ENCODE measurements around the gene ASB13. TPM values are rescaled to one million over a fixed set of nuclear protein-coding genes. Genes with fewer than 3 reads are reported as not detected.

The ASB13 gene, protein sequence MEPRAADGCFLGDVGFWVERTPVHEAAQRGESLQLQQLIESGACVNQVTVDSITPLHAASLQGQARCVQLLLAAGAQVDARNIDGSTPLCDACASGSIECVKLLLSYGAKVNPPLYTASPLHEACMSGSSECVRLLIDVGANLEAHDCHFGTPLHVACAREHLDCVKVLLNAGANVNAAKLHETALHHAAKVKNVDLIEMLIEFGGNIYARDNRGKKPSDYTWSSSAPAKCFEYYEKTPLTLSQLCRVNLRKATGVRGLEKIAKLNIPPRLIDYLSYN
- 6.6 TPM for polyA plus RNA-seq (2013, experiment 1 of 2; ENCODE audit: insufficient read length)
- 7.4 TPM for polyA plus RNA-seq (2013, experiment 2 of 2; ENCODE audit: insufficient read length)

DNA sequence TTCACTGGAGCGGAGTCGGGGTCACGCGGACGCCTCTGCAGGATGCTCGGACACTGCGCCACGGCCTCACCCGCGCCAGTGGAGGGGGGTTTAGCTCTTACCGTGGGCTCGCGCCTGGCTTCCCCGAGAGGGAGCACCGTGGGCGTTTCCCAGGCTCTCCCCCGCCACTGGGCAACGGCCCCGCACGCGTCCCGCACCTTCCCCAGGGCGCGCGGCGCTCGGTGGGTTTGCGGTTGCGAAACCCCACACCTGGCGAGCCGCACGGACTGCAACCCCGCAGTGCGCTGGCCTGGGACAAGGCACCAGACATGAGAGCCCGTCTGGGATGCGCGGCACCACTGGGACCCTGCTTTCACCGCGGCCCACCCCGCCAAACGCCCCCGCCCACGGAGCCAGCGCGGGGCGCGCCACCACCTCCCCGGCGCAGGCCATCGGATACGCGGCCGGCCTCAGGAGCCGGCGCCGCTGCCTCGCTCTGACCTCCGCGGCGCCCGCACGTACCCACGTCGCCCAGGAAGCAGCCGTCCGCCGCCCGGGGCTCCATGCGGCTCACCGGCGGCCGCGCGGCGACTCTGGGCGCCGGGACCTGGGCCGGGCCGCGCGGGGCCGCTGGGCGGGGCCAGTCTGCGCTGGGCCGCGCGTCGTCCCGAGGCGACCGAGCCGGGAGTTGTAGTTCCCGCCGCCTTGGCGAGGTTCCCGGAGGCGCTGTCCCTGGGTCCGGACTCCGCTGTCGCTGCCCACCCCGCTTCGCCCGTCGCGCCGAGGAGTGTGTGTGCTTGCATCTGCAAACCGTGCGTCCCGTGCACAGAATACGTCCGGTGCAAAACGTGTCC is at the start of gene ASB13:
Gene ASB13, minus strand, starts transcription at position 588 of the 833 bp plus-strand sequence. Its CDS starts 44 bp downstream, at position 544.
- DNase-seq, result peak; percentile 51

DNA sequence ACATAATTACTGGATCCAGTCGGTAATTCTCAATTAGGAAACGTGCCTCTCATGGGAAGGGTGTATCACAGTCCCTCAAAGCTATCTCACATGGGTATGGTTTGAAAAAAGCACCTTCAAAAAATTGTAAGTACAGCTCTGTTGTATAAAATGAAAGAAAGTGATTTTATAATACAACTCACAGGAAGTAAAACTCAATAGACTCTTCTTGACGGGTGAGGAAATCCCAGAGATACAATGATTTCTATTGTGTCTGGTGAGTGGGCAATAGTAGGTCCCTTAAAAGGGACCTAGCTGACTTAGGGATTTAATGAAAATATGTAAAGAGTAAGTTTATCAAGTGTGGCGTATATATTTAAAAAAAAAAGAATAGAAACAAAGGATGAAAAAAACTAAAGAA is 45.2 kb upstream of the ASB13 start:
- no peak for DNase-seq

DNA sequence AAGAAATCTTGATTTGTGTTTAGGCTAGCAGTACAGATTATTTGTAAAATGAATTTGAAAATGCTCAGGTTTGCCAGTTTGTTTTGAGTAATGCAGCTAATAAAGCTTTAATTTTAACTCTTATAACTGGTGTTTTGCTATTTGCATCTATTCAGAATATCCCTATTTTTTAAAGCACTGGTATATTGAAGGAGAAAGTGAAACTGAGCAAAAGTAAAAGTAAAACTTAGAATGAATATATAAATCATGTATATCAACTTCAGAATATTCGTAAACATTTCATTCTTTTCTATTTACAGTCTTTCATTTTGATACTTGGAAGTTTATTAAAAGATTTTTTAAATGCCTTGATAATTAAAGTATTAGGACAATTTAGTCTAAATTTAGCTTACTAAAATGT is 44.5 kb upstream of the ASB13 start:
- DNase-seq, result no peak

DNA sequence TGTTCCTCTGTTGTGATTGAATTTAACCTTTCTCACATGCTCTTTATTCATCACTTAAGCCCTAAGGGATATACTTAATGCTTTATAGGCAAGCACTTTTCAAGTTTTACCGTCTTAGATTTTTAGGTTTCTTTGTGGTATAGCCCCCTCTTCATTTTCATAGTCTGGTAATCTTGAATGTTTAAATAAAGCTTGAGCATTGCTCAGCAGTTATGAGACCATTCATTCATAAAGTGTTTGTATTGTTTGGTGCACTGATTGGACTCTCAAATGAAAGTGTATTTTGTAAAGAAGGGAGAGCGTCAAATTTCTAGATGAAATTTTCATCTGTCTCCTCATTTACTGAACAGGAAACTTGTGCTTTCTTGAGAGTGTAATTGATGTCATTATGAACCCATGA is 43.5 kb upstream of the ASB13 start:
- no peak for DNase-seq

DNA sequence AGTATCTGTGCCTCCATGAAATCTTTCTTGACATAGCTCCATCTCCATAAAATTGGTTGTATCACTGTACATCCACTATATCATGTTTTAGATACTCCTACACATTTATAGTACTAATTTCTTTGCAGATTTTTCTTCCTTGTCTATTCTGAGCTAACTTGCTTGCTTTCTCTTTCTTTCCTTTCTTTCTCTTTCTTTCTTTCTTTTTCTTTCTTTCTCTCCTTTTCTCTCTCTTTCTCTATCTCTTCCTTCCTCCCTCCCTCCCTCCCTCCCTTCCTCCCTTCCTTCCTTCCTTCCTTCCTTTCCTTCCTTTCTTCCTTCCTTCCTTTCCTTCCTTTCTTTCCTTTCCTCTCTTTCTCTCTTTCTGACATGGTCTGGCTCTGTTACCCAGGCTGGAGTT is 42.0 kb upstream of the ASB13 start:
- no peak for DNase-seq

DNA sequence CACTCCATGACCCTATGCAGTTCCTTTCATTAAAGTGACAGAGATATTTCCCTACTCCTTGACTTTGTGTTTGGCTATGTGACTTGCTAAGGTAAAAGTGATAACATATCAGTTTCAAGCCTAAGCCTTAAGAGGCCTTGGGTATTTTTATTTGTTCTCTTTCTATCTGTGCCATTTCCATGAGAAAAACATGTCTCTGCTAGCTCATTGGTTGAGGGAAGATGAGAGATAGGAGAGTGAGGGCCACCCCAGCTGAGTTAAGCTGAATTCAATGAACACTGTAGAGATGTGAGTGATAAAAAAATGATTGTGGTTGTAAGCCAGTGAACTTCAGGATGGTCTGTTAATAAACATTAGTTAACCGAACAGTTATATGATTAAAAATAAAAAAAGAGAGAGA is 31.7 kb upstream of the ASB13 start:
- no peak for DNase-seq

DNA sequence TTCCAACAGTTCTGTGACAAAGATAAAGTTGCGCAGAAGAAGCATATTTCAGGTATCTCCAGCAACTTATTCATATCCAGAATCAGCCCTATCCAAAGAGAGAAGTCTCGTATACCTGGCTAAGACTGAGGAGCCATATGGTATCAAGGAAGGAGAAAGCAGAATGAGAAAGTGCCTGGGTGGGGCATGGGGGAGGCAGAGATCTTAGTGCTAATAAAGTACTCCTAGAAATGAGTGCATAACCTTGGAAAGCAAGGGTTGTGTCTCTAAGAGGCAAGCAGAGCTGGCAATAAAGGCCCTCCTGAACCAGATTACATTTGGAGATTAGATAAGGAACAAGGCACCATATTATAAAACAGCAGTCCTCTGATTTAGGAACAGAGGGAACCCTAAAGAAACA is 30.9 kb upstream of the ASB13 start:
- no peak for DNase-seq

DNA sequence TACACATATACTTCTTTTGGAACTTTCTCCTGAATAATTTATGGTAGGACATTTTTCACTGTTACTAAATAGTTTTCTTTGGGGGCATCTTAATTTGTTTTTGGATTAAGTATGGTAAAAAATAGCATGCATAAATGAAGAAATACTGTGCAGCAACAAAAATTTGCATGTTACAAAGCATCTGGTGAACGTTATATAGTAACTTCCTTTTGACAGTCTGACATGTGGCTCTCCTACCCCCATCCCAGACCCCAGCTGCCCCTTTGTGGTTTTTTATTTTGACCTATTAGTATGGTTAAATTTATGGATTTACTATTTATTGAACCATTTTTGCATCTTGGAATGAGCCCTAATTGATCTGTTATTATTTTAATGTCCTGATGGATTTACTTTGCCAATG is 28.2 kb upstream of the ASB13 start:
- no peak for DNase-seq

DNA sequence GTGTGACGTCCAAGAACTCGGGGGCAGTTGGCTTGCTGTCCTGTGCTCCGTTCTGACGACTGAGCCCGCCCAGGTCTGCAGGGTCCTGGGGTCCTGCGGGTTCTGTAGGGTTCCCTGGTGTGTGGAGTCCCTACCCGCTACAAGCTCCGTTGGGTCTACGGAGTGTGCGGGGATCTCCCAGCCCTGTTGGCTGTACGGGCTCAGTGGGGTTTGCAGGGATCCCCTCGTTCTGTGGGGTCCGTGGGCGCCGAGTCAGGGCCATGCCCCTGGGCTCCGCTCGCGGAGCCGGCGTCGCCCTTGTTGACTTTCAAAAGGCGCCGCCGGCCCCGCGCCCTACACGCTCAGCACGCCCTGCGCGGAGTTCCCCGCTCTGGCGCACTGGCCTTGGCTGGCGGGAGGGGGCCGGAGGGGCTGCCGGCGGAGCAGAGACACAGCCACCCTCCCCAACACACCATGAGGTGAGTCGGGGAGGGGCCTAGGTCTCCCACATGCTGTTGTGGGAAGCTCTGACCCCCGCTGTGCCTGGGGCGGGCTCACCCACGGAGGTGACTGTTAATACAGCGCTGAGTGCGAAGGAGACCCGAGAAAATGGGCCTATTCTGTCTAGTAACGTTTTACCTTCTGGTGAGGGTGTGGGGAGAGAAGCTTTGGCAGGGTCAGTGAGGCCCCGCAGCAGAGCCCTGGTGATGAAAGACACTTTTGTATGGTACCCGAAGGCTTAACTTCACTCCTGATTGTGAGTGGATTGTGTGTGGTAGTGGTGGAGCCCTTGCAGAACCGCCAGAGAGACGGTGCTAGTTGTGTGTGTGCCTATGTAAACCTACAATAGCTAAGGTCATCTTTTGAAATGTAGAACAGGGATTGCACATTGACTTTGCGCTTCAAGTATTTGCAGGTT is 26.3 kb upstream of the ASB13 start:
- peak; percentile 33 for DNase-seq

DNA sequence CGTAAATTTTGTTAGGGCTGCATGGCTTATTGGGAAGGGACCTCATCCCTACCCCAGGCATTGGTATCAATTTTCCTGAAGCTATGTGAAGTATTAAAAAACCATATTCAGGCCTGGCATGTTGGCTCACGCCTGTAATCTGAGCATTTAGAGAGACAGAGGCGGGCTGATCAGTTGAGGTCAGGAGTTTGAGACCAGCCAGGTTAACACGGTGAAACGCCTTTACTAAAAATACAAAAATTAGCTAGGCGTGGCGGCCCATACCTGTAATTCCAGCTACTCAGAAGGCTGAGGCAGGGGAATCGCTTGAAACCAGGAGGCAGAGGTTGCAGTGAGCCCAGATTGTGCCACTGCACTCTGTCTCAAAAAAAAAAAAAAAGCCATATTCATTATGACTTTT is 25.4 kb upstream of the ASB13 start:
- no peak for DNase-seq

DNA sequence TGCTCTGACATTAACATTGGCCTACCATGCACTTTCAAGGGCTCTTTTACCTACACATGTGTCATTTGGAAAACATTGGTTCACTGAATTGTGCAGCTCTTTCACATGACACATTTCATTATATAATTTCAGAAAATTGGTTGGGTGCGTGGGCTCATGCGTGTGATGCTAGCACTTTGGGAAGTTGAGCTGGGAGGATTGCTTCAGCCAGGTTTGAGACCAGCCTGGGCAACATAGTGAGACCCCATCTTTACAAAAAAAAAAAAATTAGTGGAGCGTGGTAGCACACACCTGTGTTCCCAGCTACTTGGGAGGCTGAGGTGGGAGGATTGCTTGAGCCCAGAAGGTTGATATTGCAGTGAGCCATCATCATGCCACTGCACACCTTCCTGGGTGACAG is 22.2 kb upstream of the ASB13 start:
- DNase-seq, result no peak

DNA sequence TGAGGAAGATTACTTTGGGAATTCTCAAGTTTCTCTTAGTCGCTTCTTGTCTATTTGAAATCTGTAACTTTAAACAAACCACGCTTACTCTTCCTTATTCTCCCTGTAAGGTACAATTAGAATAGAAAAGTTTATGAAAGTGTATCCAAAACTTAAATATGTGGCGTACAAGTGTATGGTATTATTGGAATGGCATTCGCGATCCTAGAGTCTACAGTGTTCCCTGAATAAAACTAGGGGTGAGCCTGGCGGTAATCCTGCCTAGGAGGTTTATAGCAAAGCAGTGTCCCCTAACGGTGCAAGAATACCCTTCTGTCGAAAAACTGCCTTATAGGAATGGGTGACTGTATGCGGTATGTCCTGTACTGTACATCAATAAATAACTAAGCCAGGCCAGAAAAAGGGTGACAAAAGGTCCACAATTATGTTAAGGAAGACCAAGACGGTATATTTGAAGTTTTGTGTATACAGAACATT is 19.4 kb upstream of the ASB13 start:
- no peak for DNase-seq

DNA sequence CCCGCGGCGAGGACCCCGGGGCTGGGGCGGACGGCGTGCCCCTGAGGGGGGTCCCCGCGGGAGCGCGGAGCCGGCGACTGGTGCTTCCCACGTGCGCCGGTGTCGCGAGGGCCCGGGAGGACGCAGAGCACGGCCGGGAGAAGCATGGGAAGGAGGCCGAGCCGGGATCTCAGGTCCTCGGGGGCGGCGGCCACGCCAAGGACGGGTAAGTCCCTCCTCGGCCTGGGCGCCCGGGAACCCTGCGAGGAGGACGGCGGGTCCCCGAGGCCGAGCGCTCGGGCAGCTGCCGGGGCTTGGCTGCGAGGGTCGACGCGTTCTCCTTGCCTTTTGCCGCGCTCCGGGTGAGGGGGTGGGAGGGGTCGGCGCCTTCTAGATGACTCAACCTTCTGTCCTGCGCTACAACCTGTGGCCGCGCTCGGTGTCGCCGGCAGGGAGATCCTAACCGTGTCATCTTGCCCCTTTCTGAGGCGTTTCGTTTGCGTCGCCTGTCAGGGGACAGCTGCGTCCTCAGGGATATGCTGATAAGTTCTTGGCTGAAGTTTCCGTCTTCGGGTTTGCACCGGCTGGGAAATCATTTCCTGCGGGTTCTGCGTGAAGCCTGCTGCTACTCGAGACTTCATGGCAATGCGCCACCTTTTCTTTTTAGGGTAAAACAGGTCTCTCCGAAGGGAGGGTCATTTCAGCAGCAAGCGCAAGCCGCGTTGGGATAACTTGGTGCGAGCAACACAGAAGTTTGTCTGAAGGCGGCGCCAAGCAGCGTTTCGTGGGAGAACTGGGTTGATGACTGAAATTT is 18.8 kb upstream of the ASB13 start:
- peak; percentile 75 for DNase-seq

DNA sequence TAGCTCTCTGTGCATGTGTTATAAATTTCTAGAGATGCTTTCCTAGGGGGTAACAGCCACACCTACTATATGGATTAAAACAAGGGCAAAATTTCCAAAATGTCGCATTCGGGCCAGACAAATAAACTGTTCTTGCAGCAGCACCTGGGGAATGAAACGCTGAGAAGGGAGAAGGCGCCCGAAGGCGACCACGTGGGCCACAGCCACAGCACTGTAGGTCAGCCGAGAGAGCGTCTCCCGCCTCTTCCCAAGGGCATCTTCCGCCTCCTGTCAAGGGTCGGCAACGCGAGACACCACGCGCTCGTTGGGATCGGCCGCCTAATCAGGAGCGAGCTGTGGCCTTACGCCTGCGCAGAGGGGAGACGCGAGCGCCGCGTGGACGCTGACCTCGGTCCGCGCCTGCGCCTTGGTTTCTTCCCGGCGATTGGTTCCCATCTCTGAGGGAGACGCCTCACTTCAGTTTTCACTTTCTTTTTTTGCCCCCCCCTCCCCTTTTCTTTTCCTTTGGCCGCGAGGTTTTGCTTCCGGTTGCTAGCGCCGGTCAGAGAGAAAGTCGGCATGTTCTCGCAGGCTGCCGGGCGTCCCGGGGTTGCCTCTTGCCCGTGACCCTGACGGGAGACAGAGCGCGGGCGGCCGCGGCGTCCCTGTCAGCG is 18.0 kb upstream of the ASB13 start, which contains the start of gene TASOR2:
Gene TASOR2, plus strand, starts transcription at position 521 of the 653 bp plus-strand sequence. CDS start 35,805 bp downstream, outside the sequence.
- peak; percentile 98 for DNase-seq

DNA sequence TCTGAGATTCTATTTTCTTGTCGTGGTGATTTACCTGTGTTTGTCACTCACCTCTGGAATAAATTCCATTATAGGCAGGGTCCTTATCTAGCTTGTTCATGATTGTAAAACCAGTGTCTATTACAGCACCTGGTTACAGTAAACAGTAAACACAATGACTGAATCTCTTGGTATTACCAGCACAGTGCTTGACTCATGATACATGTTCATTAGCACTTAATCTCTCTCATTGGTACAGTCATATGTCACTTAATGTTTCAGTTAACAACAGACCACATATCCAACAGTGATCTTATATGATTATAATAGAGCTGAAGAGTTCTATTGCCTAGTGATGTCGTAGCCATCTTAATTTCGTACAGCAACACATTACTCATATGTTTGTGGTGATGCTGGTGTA is 16.7 kb upstream of the ASB13 start:
- no peak for DNase-seq

DNA sequence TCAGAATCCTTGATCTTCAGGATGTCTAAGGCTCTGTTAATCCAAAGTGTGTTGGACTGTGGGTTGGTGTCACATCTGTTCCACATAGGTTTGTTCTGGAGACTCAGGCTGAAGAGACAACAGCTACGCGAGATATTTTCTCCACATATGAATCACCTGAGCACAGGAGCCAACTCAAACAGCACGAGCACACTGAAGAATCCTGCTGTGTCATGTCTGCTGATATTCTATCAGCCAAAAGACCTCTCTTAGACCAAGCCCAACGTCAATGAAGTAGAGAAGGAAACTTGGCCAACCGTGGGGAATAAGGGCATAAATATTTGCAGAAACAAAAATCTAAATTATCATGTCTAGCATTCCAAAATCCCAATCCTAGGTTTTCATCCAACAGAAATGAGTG is 15.5 kb upstream of the ASB13 start:
- no peak for DNase-seq

DNA sequence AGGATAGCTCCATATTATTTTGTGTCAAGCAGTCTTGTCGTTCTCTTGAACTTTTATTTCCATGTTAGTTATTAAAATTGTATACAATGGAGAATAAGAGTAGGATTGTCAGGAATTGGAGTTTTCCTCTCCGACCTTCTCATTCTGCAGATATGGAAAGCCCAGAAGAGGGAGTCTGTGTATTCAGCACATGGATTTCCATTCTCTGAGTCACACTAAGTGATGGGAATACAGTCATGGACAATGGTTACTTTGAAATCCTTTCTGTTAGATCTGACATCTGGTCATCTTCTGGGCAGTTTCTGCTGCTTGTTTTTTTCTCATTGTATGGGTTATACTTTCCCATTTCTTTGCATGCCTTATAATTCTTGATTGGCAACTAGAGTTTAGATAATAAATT is 13.2 kb upstream of the ASB13 start:
- peak; percentile 22 for DNase-seq

DNA sequence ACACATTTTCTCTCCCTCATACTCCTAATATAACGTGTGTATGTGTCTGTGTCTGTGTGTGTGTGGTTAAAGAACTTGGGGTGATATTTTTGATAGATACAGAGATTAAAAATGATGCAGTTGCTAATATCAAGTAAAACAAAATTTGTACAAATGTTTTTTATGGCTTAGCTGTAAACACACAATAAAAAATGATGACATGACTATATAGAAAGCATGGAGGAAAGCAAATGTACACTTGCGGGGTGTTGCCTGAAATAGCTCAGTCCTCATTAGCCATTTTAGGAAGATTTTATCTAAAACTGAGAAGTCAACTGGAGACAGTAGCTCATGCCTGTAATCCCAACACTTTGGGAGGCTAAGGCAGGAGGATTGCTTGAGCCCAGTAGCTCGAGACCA is 12.6 kb upstream of the ASB13 start:
- no peak for DNase-seq

DNA sequence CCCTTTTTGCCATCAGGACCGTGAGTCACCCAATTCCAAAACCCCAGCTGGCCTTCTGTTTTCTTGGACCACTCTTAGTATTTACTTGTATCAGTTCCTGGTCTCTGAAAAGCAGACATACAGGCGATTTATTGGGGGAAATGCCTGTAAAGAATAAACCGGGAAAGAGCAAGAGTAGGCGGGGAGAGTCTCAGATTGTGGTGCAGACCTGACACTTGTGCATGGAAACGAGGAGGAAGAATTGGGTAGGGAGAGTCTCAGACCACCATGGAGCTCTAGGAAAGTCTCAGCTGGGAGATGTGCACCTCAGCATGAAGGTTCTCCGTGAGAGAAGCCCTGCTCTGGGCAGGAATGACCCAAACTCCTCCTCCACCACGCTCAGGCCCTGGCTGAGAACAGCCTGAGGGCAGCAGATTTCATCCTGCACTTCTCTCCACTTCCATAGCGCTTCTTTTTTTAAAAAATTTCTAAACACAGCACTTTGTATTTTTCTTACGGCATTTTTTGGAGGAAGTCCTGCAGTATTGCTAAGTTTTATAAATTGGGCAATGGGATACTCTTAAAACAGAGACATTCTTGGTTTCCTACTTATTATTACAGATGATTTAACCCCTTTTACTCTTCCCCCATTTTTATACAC is 12.1 kb upstream of the ASB13 start:
- no peak for DNase-seq

DNA sequence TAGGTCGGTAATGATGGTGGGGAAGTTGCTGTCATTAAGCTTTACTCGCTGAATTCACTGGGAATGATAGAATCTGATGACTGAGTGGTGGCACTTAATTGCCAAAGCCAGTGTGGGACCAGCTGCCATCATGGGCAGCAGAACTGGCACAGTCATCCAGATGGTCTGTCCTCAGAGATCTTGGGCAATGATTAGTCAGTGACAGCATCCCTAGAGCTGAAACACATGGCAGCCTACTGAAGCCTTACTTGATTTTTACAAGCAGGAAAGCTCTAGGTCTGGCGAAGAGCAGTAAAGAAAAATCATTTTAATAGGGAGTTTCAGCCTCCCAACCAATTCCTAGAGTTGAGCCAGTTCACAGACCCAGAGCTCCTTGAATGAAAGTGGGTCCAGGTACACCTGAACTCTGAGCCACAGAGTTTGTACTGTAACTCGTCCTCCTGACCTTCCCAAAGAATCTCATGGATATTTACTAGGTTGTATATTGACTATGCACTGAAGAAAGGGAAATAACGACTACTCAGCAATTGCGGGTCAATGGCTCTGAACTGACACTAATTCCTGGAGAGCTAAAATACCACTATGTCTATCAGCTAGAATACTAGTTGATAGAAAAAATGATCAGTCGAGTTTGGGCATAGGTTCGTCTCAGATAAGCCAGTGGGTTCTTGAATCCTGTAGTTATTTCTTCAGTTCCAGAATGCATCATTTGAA is 4.4 kb upstream of the ASB13 start:
- DNase-seq, result no peak
